CD4-positive, alpha-beta T cell treated with Interleukin-1 beta for 1 hour (primary cell): ENCODE data around the gene ZNF860.
"Not testable (repeated sequence)": the region's sequence is repeated elsewhere in the genome, so short reads cannot be mapped to it uniquely, and the experiment has no call there.

Source experiments
- DNase-seq, 2 donors: peaks; one replicate each; pipeline ENCODE4 v3.0.0-alpha.2; 2020 to 2022

ZNF860 gene

GRCh38 chr3:31962801-31963205 lies 18.7 kb upstream of the ZNF860 start:
- DNase-seq, result no peak

GRCh38 chr3:31966978-31967591 lies 14.5 kb upstream of the ZNF860 start:
- DNase-seq, result no peak

- no peak for DNase-seq
Observed at GRCh38 chr3:31967592-31967991, 14.0 kb upstream of the ZNF860 start.

- DNase-seq, result no peak
Observed at GRCh38 chr3:31968369-31968926, 13.1 kb upstream of the ZNF860 start.

GRCh38 chr3:31968927-31969418 lies 12.6 kb upstream of the ZNF860 start:
- DNase-seq, result no peak

- no peak for DNase-seq
Observed at GRCh38 chr3:31971607-31972006, 9.9 kb upstream of the ZNF860 start.

GRCh38 chr3:31973081-31973480 lies 8.5 kb upstream of the ZNF860 start:
- DNase-seq, result no peak

GRCh38 chr3:31973837-31974236 lies 7.7 kb upstream of the ZNF860 start:
- DNase-seq, result no peak

- no peak for DNase-seq
Observed at GRCh38 chr3:31974471-31974870, 7.1 kb upstream of the ZNF860 start.

GRCh38 chr3:31974964-31975363 lies 6.6 kb upstream of the ZNF860 start:
- DNase-seq, result no peak

- DNase-seq, result no peak
Observed at GRCh38 chr3:31976302-31976701, 5.2 kb upstream of the ZNF860 start.

GRCh38 chr3:31977736-31978135 lies 3.8 kb upstream of the ZNF860 start:
- DNase-seq, result no peak

GRCh38 chr3:31978553-31978952 lies 3.0 kb upstream of the ZNF860 start:
- DNase-seq, result no peak

- DNase-seq, result no peak
Observed at GRCh38 chr3:31979001-31979697, 2.4 kb upstream of the ZNF860 start.

GRCh38 chr3:31980530-31981205 lies 882 bp upstream of the ZNF860 start:
- peak; percentile 3 to 73 for DNase-seq

- DNase-seq, result no peak
Observed at GRCh38 chr3:31984321-31984720, 2.8 kb downstream of the ZNF860 start.

- DNase-seq, result no peak
Observed at GRCh38 chr3:31985831-31986230, 4.3 kb downstream of the ZNF860 start.

- no peak for DNase-seq
Observed at GRCh38 chr3:31988271-31988670, 6.7 kb downstream of the ZNF860 start.

- not testable (repeated sequence) for DNase-seq
Observed at GRCh38 chr3:31992995-31993394, 11.4 kb downstream of the ZNF860 start.

GRCh38 chr3:31993843-31994242 lies 12.3 kb downstream of the ZNF860 start:
- DNase-seq, result no peak

- DNase-seq, result not testable (repeated sequence)
Observed at GRCh38 chr3:31995026-31995425, 13.5 kb downstream of the ZNF860 start.

- no peak for DNase-seq
Observed at GRCh38 chr3:31996195-31996594, 14.6 kb downstream of the ZNF860 start.

GRCh38 chr3:31997500-31997899 lies 15.9 kb downstream of the ZNF860 start:
- DNase-seq, result no peak
